Thyroid gland (tissue), 4 donors: Measurements from ENCODE around the gene TUBB. TPM values are rescaled to one million over a fixed set of nuclear protein-coding genes. Genes with fewer than 3 reads are reported as not detected.
A peak's percentile ranks its signal among the peaks of the same experiment; 100 is the strongest.
"Not testable (repeated sequence)": the region's sequence is repeated elsewhere in the genome, so short reads cannot be mapped to it uniquely, and the experiment has no call there.

Experiments used
- DNase-seq, 2 donors: peaks; one replicate each; pipeline ENCODE4 v3.0.0-alpha.2; 2019
- H3K27ac ChIP-seq, 3 donors: fragments of 200-600 bp; sonication (generic); 1 replicate in 2 of 3; 2 replicates in 1 of 3; pipeline ENCODE4 v1.5.1; 2016 to 2019; ENCODE audit warnings: mild to moderate bottlenecking in 1 of 3, moderate library complexity in 1 of 3
- H3K27me3 ChIP-seq: fragments of 200-600 bp; sonication (generic); one replicate; pipeline ENCODE4 v1.5.1; 2019
- H3K36me3 ChIP-seq, 2 donors: fragments of 200-600 bp; sonication (generic); one replicate each; pipeline ENCODE4 v1.5.1; 2016 to 2019
- H3K4me1 ChIP-seq, 2 donors: fragments of 200-600 bp; sonication (generic); one replicate each; pipeline ENCODE4 v1.5.1; 2017 to 2019
- H3K4me3 ChIP-seq, 3 donors: fragments of 200-600 bp; sonication (generic); replicated peaks in 1 of 3; 1 replicate in 2 of 3; 2 replicates in 1 of 3; pipeline ENCODE4 v1.5.1; 2016; ENCODE audit warnings: mild to moderate bottlenecking in 1 of 3
- H3K9me3 ChIP-seq: fragments of 200-600 bp; sonication (generic); one replicate; pipeline ENCODE4 v1.5.1; 2017
- POLR2A ChIP-seq, 2 donors: fragments of 450-650 bp; IDR thresholded peaks; one replicate each; pipeline ENCODE4 v1.6.1; 2017; ENCODE audit warnings: antibody characterized with exemption in 2 of 2, mild to moderate bottlenecking in 2 of 2, moderate library complexity in 1 of 2
- WGBS, 2 donors: methylation state at CpG; one replicate each; pipeline ENCODE4 v1.1.5; 2017; 5-methylcytosine and 5-hydroxymethylcytosine counted together
- intact Hi-C: fragments of 100-400 bp; cut with DNase I; formaldehyde crosslinking; loops from one replicate; pipeline ENCODE4 v1.15.1; 2023
- total RNA-seq, 4 donors: library from RNA; depleted of rRNA; stranded (reverse); fragments of >200 nt; gene quantifications; one replicate each; pipeline ENCODE4 v1.2.3, GENCODE V29; 2016
- TF ChIP-seq, protein P1 (sequence below), 6 experiments: fragments of 200-600 bp in 3 of 6; fragments of 450-650 bp in 3 of 6; sonication (generic) in 3 of 6; IDR thresholded peaks; one replicate each; pipeline ENCODE4 v1.5.1; 2016 to 2019; ENCODE audit warnings: antibody characterized with exemption in 6 of 6, mild to moderate bottlenecking in 2 of 6, inconsistent platforms in 1 of 6, moderate library complexity in 1 of 6

Gene TUBB
- total RNA-seq, 4 donors from 2014 or later, result 162 to 441 (median 269) TPM

- H3K4me3 ChIP-seq, result no peak overlapping the region
- WGBS, 2 donors, result 33 to 57% methylated on average over 11 to 12 of the region's 12 CpGs
- TF ChIP-seq POLR2A (IDR thresholded peaks at IDR 0.05), result no peak
- TF ChIP-seq, protein P1, sequence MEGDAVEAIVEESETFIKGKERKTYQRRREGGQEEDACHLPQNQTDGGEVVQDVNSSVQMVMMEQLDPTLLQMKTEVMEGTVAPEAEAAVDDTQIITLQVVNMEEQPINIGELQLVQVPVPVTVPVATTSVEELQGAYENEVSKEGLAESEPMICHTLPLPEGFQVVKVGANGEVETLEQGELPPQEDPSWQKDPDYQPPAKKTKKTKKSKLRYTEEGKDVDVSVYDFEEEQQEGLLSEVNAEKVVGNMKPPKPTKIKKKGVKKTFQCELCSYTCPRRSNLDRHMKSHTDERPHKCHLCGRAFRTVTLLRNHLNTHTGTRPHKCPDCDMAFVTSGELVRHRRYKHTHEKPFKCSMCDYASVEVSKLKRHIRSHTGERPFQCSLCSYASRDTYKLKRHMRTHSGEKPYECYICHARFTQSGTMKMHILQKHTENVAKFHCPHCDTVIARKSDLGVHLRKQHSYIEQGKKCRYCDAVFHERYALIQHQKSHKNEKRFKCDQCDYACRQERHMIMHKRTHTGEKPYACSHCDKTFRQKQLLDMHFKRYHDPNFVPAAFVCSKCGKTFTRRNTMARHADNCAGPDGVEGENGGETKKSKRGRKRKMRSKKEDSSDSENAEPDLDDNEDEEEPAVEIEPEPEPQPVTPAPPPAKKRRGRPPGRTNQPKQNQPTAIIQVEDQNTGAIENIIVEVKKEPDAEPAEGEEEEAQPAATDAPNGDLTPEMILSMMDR (IDR thresholded peaks at IDR 0.05), result no peak
- H3K9me3 ChIP-seq, result no peaks in the 10 kb centered on the region
- no peaks in the 10 kb centered on the region for H3K36me3 ChIP-seq
- peak; percentile 83 to 87 for DNase-seq
- peaks cover 14 to 31% of the 10 kb centered on the region in 2 donors for H3K4me1 ChIP-seq
- peak overlapping the region; percentile 75 to 83 (median 79) for H3K27ac ChIP-seq
- no peaks in the 10 kb centered on the region for H3K27me3 ChIP-seq
- intact Hi-C loops, result no loop called here
Observed at GRCh38 chr6:30752157-30752927, 32.2 kb downstream of the TUBB start.

DNA sequence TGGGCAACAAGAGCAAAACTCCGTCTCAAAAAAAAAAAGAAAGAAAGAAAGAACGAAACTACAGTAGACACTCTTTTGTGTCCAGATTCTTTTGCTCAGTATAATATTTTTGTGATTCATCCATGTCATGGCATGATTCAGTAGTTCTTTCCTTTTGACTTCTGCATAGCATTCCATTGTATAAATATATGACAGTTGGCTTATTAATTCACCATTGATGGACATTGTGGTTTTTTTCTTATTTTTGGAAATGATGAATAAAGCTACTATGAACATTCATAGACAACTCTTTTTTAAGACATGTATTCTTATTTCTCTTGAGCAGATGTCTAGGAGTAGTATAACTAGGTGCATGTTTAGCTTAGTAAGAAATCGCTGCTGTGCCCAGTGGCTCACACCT is 34.5 kb downstream of the TUBB start:
- H3K4me1 ChIP-seq, result peaks cover 18 to 44% of the 10 kb centered on the region in 2 donors
- intact Hi-C loops, result loop anchor here (5.0 kb wide), 1 partner anchor 48 kb away; no protein-coding TSS in a partner anchor
- no peaks in the 10 kb centered on the region for H3K36me3 ChIP-seq
- no peak for DNase-seq
- 91 to 99% methylated on average over 3 of the region's 3 CpGs for WGBS, 2 donors
- TF ChIP-seq, protein P1 (IDR thresholded peaks at IDR 0.05), result no peak
- TF ChIP-seq POLR2A (IDR thresholded peaks at IDR 0.05), result no peak
- H3K27ac ChIP-seq, result no peak overlapping the region
- no peaks in the 10 kb centered on the region for H3K27me3 ChIP-seq
- H3K4me3 ChIP-seq, result no peak overlapping the region
- H3K9me3 ChIP-seq, result no peaks in the 10 kb centered on the region

DNA sequence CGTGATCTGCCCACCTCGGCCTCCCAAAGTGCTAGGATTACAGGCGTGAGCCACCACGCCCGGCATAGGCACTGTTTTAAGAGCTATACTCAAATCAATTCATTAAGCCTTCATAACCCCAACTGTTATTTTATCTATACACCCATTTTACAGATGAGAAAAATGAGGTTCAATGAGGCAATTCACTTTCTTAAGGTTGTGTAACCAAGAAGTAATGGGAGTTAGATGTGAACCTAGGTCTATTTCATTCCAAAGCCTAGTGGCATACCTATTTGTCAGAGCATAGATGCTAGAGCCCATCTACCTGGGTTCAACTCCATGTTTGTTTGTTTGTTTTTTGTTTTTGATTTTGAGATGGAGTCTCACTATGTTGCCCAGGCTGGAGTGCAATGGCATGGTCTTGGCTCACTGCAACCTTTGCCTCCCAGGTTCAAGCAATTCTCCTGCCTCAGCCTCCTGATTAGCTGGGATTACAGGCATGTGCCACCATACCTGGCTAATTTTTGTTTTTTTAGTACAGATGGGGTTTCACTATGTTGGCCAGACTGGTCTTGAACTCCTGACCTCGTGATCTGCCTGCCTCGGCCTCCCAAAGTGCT is 36.4 kb downstream of the TUBB start:
- not testable (repeated sequence) for H3K36me3 ChIP-seq, H3K9me3 ChIP-seq, H3K4me3 ChIP-seq, DNase-seq, H3K27me3 ChIP-seq, H3K27ac ChIP-seq
- intact Hi-C loops, result loop anchor here (5.0 kb wide), 1 partner anchor 46 kb away; no protein-coding TSS in a partner anchor
- 92 to 93% methylated on average over 7 of the region's 7 CpGs for WGBS, 2 donors
- H3K4me1 ChIP-seq, result peaks cover 28 to 52% of the 10 kb centered on the region in 2 donors

DNA sequence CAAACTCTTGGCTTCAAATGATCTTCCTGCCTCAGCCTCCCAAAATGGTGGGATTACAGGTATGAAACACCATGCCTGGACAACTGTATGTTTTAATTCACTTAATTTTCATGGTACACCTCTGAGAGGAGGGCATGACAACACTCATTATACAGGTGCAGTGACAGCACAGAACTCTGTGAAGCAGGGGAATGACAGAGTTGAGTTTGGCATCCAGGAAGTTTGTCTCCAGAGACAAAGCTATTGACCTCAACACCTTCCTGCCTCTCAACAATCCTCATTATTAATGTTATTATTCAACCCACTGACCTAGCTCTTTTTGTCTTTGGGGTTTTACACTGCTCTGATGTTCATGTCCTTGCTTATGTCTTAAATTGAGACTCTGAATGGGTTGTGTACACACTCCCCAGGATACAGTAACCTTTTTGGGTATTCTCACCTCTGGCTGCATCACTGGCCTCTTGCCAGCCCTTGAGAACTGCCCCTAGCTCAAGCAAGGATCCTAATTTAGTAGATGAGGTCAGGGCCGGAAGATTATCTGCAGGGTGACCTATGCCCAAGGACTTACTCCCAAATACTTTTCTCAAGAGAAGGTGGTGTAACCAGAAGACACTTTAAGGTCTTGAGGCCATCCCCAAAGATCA is 37.2 kb downstream of the TUBB start:
- Histone ChIP-seq H3K4me3 (no peak overlapping the region), H3K27me3 (no peaks in the 10 kb centered on the region), H3K36me3 (no peaks in the 10 kb centered on the region), H3K27ac (no peak overlapping the region), H3K4me1 (peaks cover 23 to 43% of the 10 kb centered on the region in 2 donors), H3K9me3 (no peaks in the 10 kb centered on the region)
- 90 to 100% methylated on average over 1 of the region's 1 CpG for WGBS, 2 donors
- no peak for DNase-seq
- TF ChIP-seq, protein P1 (IDR thresholded peaks at IDR 0.05), result no peak
- no peak for TF ChIP-seq POLR2A (IDR thresholded peaks at IDR 0.05)
- intact Hi-C loops, result loop anchor here (5.0 kb wide), 1 partner anchor 45 kb away; no protein-coding TSS in a partner anchor

DNA sequence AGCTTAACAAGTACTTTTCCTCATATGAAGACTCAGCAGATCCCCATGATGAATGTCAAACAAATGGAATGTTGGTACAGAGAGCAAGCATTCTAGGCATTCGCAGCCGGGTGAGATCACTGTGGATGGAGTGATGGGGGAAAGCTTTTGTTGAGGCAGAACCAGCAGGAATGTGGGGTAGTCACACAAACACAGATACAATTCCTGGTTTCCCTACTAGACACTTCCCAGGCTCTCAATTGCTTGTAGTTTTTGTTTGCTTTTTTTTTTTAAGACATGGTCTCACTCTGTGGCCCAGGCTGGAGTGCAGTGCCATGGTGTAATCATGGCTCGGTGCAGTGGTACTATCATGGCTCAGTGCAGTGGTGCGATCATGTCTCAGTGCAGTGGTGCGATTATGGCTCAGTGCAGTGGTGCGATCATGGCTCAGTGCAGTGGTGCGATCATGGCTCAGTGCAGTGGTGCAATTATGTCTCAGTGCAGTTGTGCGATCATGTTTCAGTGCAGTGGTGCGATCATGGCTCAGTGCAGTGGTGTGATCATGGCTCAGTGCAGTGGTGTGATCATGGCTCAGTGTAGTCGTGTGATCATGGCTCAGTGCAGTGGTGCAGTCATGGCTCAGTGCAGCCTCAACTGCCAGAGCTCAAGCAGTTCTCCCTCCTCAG is 39.6 kb downstream of the TUBB start:
- H3K4me3 ChIP-seq, result no peak overlapping the region
- H3K4me1 ChIP-seq, result peaks cover 26 to 52% of the 10 kb centered on the region in 2 donors
- WGBS, 2 donors, result 87 to 88% methylated on average over 9 to 10 of the region's 10 CpGs
- intact Hi-C loops, result loop anchor here (5.0 kb wide), 1 partner anchor 43 kb away; no protein-coding TSS in a partner anchor
- DNase-seq, result no peak
- no peaks in the 10 kb centered on the region for H3K36me3 ChIP-seq
- H3K9me3 ChIP-seq, result no peaks in the 10 kb centered on the region
- peak overlapping the region; percentile 60 to 73 (median 70) for H3K27ac ChIP-seq
- no peak for TF ChIP-seq POLR2A (IDR thresholded peaks at IDR 0.05)
- TF ChIP-seq, protein P1 (IDR thresholded peaks at IDR 0.05), result no peak
- H3K27me3 ChIP-seq, result no peaks in the 10 kb centered on the region
